HG03354 (cell line): ENCODE measurements around the gene UBL4B.

Experiments
- ATAC-seq: cut with Tn5 transposase; IDR thresholded peaks from one replicate; pipeline ENCODE4 v1.9.1; 2021; ENCODE audit warnings: mild to moderate bottlenecking; ENCODE audit not compliant: unreplicated experiment, poor library complexity, severe bottlenecking

Gene UBL4B

GRCh38 chr1:110150330-110151174, 38.3 kb downstream of the UBL4B start, which contains the start of gene SLC6A17:
SLC6A17 (plus strand) TSS chr1:110150494; CDS start chr1:110166930, 16,436 bp downstream.
- no peak for ATAC-seq

GRCh38 chr1:110151175-110151669, 39.0 kb downstream of the UBL4B start:
- no peak for ATAC-seq

DNA sequence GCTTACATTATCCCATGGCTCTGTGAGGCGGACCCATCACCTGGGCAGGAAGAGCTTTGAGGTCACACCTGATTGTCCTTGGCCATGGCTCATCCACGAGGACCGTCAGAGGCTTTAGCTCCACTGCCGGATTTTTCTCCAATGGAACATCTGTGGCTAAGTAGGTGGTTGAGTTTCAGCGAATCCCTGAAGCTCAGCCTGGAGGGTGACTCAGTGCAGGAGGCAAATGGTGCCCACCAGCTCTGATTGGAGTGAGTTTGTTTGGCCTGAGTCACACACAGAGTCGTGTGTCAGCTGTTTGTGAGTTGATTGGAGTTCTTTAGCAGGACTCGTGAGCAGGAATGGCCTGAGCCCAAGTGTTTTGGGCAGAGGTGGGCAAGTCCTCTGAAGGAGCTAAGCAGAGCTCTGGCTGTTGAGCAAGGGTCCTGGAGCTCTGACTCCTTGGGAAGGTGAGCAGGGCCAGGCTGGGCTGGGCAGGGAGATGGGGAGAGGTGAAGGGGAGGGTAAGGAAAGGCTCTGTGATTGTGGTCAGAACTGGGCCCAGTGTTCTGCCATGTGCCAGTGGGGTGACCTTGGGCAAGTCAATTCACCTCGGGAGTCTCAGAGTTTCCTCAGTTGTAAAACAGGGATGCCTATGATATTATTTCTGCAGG, 40.0 kb downstream of the UBL4B start:
- no peak for ATAC-seq

DNA sequence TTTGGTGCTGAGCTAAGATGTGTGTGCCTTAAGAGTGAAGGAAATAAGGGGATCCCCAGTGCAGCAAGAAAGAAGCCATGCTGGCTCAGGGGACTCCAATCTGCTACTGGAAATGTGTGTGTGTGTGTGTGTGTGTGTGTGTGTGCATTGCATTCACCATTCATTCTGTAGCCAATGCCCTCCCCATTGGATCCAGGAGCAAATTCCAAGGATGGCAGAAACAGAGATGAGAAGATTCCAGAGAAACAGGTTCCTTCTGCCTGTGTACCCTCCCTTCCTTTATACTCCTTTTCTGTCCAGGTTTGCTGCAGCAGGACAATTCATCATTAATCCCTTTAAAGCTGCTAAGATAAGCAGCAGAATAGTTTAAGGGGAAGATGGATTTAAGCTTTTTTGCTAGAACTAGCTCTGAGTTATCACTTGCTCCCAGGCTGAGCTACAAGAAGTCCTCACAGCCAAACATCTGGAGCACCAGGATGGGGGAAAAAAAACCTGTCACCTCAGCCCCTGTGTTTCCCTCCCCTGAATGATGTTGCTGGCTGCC, 41.2 kb downstream of the UBL4B start:
- ATAC-seq = no peak

DNA sequence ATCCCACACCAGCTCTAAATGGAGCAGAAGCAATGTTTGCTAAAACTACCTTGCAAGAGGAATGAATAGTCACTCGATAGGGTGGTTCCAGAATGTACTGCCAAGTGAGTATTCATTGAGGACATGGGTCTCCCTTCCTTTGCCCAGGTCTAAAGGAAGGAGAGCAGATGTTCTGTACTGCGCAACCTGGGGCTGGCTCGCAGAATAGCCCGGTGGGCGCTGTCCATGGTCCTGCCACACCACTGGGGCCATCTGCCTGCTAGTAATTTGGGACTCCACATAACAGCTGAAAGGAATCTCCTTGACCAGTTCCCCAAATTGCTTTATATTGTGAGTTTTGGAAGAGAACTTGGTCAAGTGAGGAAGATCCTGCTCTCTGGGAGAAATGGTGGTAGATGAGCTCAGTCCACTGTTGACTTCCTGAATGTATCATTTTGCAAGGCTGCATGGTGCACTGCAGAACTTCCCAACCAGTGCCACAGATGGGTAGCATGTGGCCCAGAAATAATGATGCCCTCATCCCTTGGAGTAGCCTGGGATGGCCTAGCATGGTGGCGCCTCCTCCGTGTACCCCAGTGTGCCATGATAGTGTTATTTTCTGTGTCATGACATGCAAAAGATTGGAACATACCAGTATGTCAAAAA, 43.8 kb downstream of the UBL4B start:
- no peak for ATAC-seq

DNA sequence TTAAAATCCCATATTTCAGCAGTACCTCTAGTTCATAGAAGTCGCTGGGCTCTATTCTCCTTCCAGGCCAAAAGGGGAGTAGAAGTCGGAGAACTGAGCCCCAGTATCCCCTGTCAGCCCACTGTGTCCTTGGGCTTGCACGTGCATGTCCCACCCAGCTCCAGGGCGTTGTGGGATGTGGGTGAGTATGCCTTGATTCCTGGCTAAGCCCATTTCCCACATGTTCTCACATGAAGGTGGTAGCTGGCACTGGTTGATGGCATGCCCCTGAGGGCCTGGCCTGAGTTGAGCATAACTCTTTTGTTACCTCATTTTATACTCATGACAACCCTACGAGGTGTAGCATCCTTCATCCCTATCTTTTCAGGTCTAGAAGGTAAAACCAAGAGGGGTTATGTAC, 46.0 kb downstream of the UBL4B start:
- no peak for ATAC-seq

GRCh38 chr1:110159168-110159567, 46.9 kb downstream of the UBL4B start:
- ATAC-seq = no peak

DNA sequence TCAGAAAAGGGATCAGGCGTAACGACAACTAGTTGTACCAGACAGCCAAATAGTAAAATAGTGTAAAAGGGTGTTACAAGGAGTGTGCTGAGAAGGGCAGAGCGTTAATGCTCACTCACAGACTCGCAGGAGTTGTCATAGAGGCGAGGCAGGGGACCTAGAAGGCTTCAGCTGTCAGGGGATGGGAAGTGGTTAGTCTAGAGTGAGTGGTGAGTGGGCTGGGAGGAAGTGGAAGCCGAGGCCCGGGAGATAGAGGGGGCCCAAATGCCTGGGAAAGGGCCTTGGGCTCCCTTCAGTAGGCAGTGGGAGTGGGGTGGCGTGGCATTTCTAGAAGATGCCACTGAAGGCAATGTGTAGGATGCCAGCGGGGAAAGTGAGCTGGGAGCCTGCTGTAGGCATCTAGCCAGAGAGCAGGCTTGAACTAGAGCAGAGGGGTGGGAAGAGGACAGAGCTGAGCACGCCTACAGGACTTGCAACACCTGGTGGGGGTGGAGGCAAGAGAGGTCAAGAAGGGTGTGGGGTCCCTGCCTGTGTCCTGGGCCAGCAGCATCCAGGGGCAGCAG, 48.4 kb downstream of the UBL4B start:
- no peak for ATAC-seq

- ATAC-seq = no peak
These were observed 48.9 kb downstream of the UBL4B start for GRCh38 chr1:110161165-110161564.

- ATAC-seq = no peak
These were observed 49.6 kb downstream of the UBL4B start for GRCh38 chr1:110161849-110162248.
